CD4-positive, alpha-beta T cell (primary cell): ENCODE results near the gene VSIG4. TPM values are rescaled to one million over a fixed set of nuclear protein-coding genes. Genes with fewer than 3 reads are reported as not detected.
A peak's percentile ranks its signal among the peaks of the same experiment; 100 is the strongest.

Source experiments
- ATAC-seq: fragments of 200-7000 bp; cut with Tn5 transposase; one replicate; pipeline ENCODE4 v1.10.0; 2022; ENCODE audit warnings: mild to moderate bottlenecking; ENCODE audit not compliant: poor library complexity
- CTCF ChIA-PET: fragments of 350-600 bp; sonication (Branson Sonifier 250); formaldehyde crosslinking; loops from one replicate; lab custom pipeline; 2021; ENCODE audit warnings: antibody characterized with exemption, inconsistent platforms; lab: Charles Lee
- POLR2A ChIA-PET: fragments of 350-600 bp; sonication (Branson Sonifier 250); formaldehyde crosslinking; loops from one replicate; lab custom pipeline; 2021; ENCODE audit warnings: antibody characterized with exemption, inconsistent platforms; lab: Charles Lee
- DNase-seq, 14 experiments: peaks; one replicate each; pipeline ENCODE4 v3.0.0-alpha.2; 2013 to 2020; ENCODE audit warnings: mixed read lengths in 2 of 14
- H3K27ac ChIP-seq, 2 donors: one replicate each; pipeline versions ENCODE4 v1.5.1 to v1.7.0; 2013; ENCODE audit warnings: low read length in 2 of 2, low read depth in 1 of 2, mild to moderate bottlenecking in 1 of 2
- H3K27me3 ChIP-seq, 2 experiments: 1 replicate in 1 of 2; 2 replicates in 1 of 2; pipeline versions ENCODE4 v1.6.1 to v1.7.0; 2013; ENCODE audit warnings: low read length in 2 of 2, control low read depth in 1 of 2, mild to moderate bottlenecking in 1 of 2, moderate library complexity in 1 of 2; ENCODE audit not compliant: insufficient read depth in 2 of 2, control insufficient read depth in 1 of 2
- H3K36me3 ChIP-seq: one replicate; pipeline ENCODE4 v1.6.1; 2013; ENCODE audit warnings: low read length, control low read depth; ENCODE audit not compliant: insufficient read depth
- H3K4me1 ChIP-seq: one replicate; pipeline ENCODE4 v1.6.1; 2013; ENCODE audit warnings: low read length, control low read depth; ENCODE audit not compliant: insufficient read depth
- H3K4me3 ChIP-seq: one replicate; pipeline ENCODE4 v1.5.1; 2013; ENCODE audit warnings: mild to moderate bottlenecking, low read length, moderate library complexity
- H3K9me3 ChIP-seq, 2 experiments: 1 replicate in 1 of 2; 2 replicates in 1 of 2; pipeline versions ENCODE4 v1.6.1 to v1.7.0; 2013; ENCODE audit warnings: low read length in 2 of 2, mild to moderate bottlenecking in 2 of 2, control low read depth in 1 of 2, moderate library complexity in 1 of 2; ENCODE audit not compliant: control insufficient read depth in 1 of 2, insufficient read depth in 1 of 2
- H3K27ac Mint-ChIP-seq: one replicate; pipeline ENCODE4 v1.8.0; 2020; ENCODE audit warnings: mixed read lengths
- H3K27me3 Mint-ChIP-seq: one replicate; pipeline ENCODE4 v1.8.0; 2021; ENCODE audit warnings: mixed read lengths
- H3K36me3 Mint-ChIP-seq: one replicate; pipeline ENCODE4 v1.8.0; 2021; ENCODE audit warnings: low read depth, mixed read lengths
- H3K4me1 Mint-ChIP-seq: one replicate; pipeline ENCODE4 v1.8.0; 2021; ENCODE audit warnings: low read depth, mixed read lengths
- H3K4me3 Mint-ChIP-seq: one replicate; pipeline ENCODE4 v1.8.0; 2020; ENCODE audit warnings: mild to moderate bottlenecking, mixed read lengths
- H3K9me3 Mint-ChIP-seq: one replicate; pipeline ENCODE4 v1.8.0; 2020; ENCODE audit warnings: mixed read lengths
- CTCF ChIP-seq: fragments of 200-600 bp; IDR thresholded peaks from one replicate; pipeline ENCODE4 v1.8.0; 2022; ENCODE audit warnings: antibody characterized with exemption, mild to moderate bottlenecking
- intact Hi-C, 2 experiments: fragments of 100-400 bp; cut with DNase I in 1 of 2; cut with micrococcal nuclease in 1 of 2; formaldehyde crosslinking; loops; one replicate each; pipeline versions ENCODE4 v1.15.1 to v1.9.0; 2023 to 2025; cut with DNase I, micrococcal nuclease
- total RNA-seq, 174 experiments: library from RNA in 2 of 174; stranded (reverse) in 2 of 174; gene quantifications; one replicate each; pipeline ENCODE4 v1.2.3 and lab custom pipeline; 2021 to 2026

VSIG4 gene
- total RNA-seq, 2 experiments from 2014 or later: 0.11 TPM; not detected in 1

- ATAC-seq (no peak), DNase-seq (peak in 2 of 14 experiments; percentile 31 to 48)
- Histone ChIP-seq H3K27ac (no peak overlapping the region), H3K36me3 (no peaks in the 10 kb centered on the region), H3K4me1 (peaks cover 27% of the 10 kb centered on the region), H3K4me3 (no peak overlapping the region), H3K9me3 (no peaks in the 10 kb centered on the region), H3K27me3 (no peaks in the 10 kb centered on the region)
- Mint-ChIP-seq H3K36me3 (no peaks in the 10 kb centered on the region), H3K27me3 (no peaks in the 10 kb centered on the region), H3K4me1 (peaks cover 58% of the 10 kb centered on the region), H3K4me3 (no peak overlapping the region), H3K27ac (peak overlapping the region; percentile 15), H3K9me3 (no peaks in the 10 kb centered on the region)
- ChIA-PET POLR2A (no interaction called here), CTCF (no interaction called here)
- intact Hi-C loops: no loop called here
- no peak for TF ChIP-seq CTCF
Measured at GRCh38 chrX:65997978-65998717, 41.7 kb downstream of the VSIG4 start.

GRCh38 chrX:65994519-65995506, 45.1 kb downstream of the VSIG4 start:
- Histone ChIP-seq H3K36me3 (no peaks in the 10 kb centered on the region), H3K4me3 (no peak overlapping the region), H3K27me3 (no peaks in the 10 kb centered on the region), H3K27ac (no peak overlapping the region), H3K4me1 (peaks cover 7% of the 10 kb centered on the region), H3K9me3 (no peaks in the 10 kb centered on the region)
- no peak for ATAC-seq
- ChIA-PET CTCF (no interaction called here), POLR2A (no interaction called here)
- Mint-ChIP-seq H3K9me3 (no peaks in the 10 kb centered on the region), H3K27me3 (no peaks in the 10 kb centered on the region), H3K36me3 (no peaks in the 10 kb centered on the region), H3K4me3 (no peak overlapping the region), H3K4me1 (peaks cover 31% of the 10 kb centered on the region), H3K27ac (no peak overlapping the region)
- TF ChIP-seq CTCF: no peak
- intact Hi-C loops: loop anchor here in 1 of 2 experiments (1.0 kb wide), 1 partner anchor 44 kb away; no protein-coding TSS in a partner anchor
- DNase-seq: no peak

GRCh38 chrX:65993915-65994460, 45.9 kb downstream of the VSIG4 start:
- no peaks in the 10 kb centered on the region for H3K9me3 ChIP-seq
- H3K4me1 ChIP-seq: peaks cover 4% of the 10 kb centered on the region
- Mint-ChIP-seq H3K4me1 (peaks cover 25% of the 10 kb centered on the region), H3K27ac (no peak overlapping the region), H3K36me3 (no peaks in the 10 kb centered on the region), H3K4me3 (no peak overlapping the region), H3K27me3 (no peaks in the 10 kb centered on the region), H3K9me3 (no peaks in the 10 kb centered on the region)
- CTCF ChIA-PET: no interaction called here
- intact Hi-C loops: no loop called here
- no peak for TF ChIP-seq CTCF
- no peak overlapping the region for H3K4me3 ChIP-seq
- H3K36me3 ChIP-seq: no peaks in the 10 kb centered on the region
- H3K27ac ChIP-seq: no peak overlapping the region
- POLR2A ChIA-PET: no interaction called here
- ATAC-seq (no peak), DNase-seq (no peak)
- no peaks in the 10 kb centered on the region for H3K27me3 ChIP-seq
